ENCODE measurements around the gene CLDN14. TPM values are rescaled to one million over a fixed set of nuclear protein-coding genes. Genes with fewer than 3 reads are reported as not detected.

CLDN14 gene
- total RNA-seq, 1 experiment from 2014 or later = not detected

GRCh38 chr21:36470294-36470693 is 9.6 kb downstream of the CLDN14 start:
- H3K27me3 ChIP-seq (ENCODE audit: control insufficient read depth, insufficient read depth, low read length) = no peaks in the 10 kb centered on the region
- no peak for TF ChIP-seq TCF7L2 (IDR thresholded peaks at IDR 0.05; ENCODE audit: low read depth, low read length)
- TF ChIP-seq SIN3A (IDR thresholded peaks at IDR 0.05; ENCODE audit: borderline replicate concordance, insufficient read depth, low read depth, low read length) = no peak
- TF ChIP-seq CTCF (IDR thresholded peaks at IDR 0.05) = no peak
- no peak for TF ChIP-seq POLR2AphosphoS5 (IDR thresholded peaks at IDR 0.05; ENCODE audit: low read depth, low read length)
- no peak for TF ChIP-seq REST (IDR thresholded peaks at IDR 0.05; ENCODE audit: insufficient read depth in 1 of 2, low read depth in 2 of 2, low read length in 1 of 2)
- DNase-seq (ENCODE audit: low read depth, low spot score) = no peak
- no peaks in the 10 kb centered on the region for H3K9me3 ChIP-seq (ENCODE audit: control insufficient read depth, insufficient read depth, low read depth, low read length)
- POLR2A ChIA-PET = no interaction called here
- no peak for ATAC-seq
- BruUV-seq (replicated peaks) = no TSS peak
- no peaks in the 10 kb centered on the region for H3K36me3 ChIP-seq (ENCODE audit: control insufficient read depth, insufficient read depth, low read length)
- in situ Hi-C loops (cut with HindIII; ENCODE audit: low pct_unique_long_range_greater_than_20kb, low sequenced_read_pairs) (no loop called here), intact Hi-C loops (cut with micrococcal nuclease; ENCODE audit: unreplicated experiment) (no loop called here)
- no peak overlapping the region for H3K27ac ChIP-seq (ENCODE audit: low read length)
- CTCF ChIA-PET = no interaction called here
- no peak overlapping the region for H3K4me3 ChIP-seq (ENCODE audit: low read depth in 2 of 2, low read length in 2 of 2)
- H3K4me1 ChIP-seq (ENCODE audit: control insufficient read depth, insufficient read depth, low read length) = no peaks in the 10 kb centered on the region; the same call in 1 of the 2 replicates

GRCh38 chr21:36466061-36466511 is 13.8 kb downstream of the CLDN14 start:
- H3K27ac ChIP-seq (ENCODE audit: low read length) = no peak overlapping the region

More at GRCh38 chr21:36466061-36466511, 13.8 kb downstream of the CLDN14 start:
- in situ Hi-C loops (cut with HindIII; ENCODE audit: low pct_unique_long_range_greater_than_20kb, low sequenced_read_pairs) (no loop called here), intact Hi-C loops (cut with micrococcal nuclease; ENCODE audit: unreplicated experiment) (no loop called here)
- Histone ChIP-seq H3K36me3 (ENCODE audit: control insufficient read depth, insufficient read depth, low read length) (no peaks in the 10 kb centered on the region), H3K4me3 (ENCODE audit: low read depth in 2 of 2, low read length in 2 of 2) (no peak overlapping the region), H3K4me1 (ENCODE audit: control insufficient read depth, insufficient read depth, low read length) (no peaks in the 10 kb centered on the region; the same call in 1 of the 2 replicates), H3K9me3 (ENCODE audit: control insufficient read depth, insufficient read depth, low read depth, low read length) (no peaks in the 10 kb centered on the region), H3K27me3 (ENCODE audit: control insufficient read depth, insufficient read depth, low read length) (no peaks in the 10 kb centered on the region)
- no TSS peak for BruUV-seq (replicated peaks)
- ChIA-PET CTCF (no interaction called here), POLR2A (no interaction called here)
- DNase-seq (ENCODE audit: low read depth, low spot score) = no peak
- ATAC-seq = no peak
- TF ChIP-seq SIN3A (IDR thresholded peaks at IDR 0.05; ENCODE audit: borderline replicate concordance, insufficient read depth, low read depth, low read length) = no peak
- TF ChIP-seq POLR2AphosphoS5 (IDR thresholded peaks at IDR 0.05; ENCODE audit: low read depth, low read length) = no peak
- TF ChIP-seq TCF7L2 (IDR thresholded peaks at IDR 0.05; ENCODE audit: low read depth, low read length) = no peak
- no peak for TF ChIP-seq REST (IDR thresholded peaks at IDR 0.05; ENCODE audit: insufficient read depth in 1 of 2, low read depth in 2 of 2, low read length in 1 of 2)
- TF ChIP-seq CTCF (IDR thresholded peaks at IDR 0.05) = no peak
